H1 (cell line): ENCODE data around the gene ZSCAN22. TPM values are rescaled to one million over a fixed set of nuclear protein-coding genes. Genes with fewer than 3 reads are reported as not detected.

ENCODE experiments used
- CTCF ChIA-PET: fragments of 300-600 bp; sonication (Branson Sonifier 250); formaldehyde crosslinking; loops from one replicate; lab custom pipeline; 2021; ENCODE audit not compliant: partially characterized antibody; lab: Charles Lee
- POLR2A ChIA-PET: fragments of 300-600 bp; sonication (Branson Sonifier 250); formaldehyde crosslinking; loops from one replicate; lab custom pipeline; 2021; ENCODE audit warnings: inconsistent platforms; ENCODE audit not compliant: partially characterized antibody; lab: Charles Lee
- DNase-seq, 2 experiments: peaks; one replicate each; pipeline versions ENCODE4 v3.0.0 to v3.0.0-alpha.2; 2010 to 2022; ENCODE audit warnings: low spot score in 2 of 2, low read depth in 1 of 2, mixed read lengths in 1 of 2
- FAIRE-seq: peaks from 2 replicates; lab custom pipeline; 2011; peaks lifted over from hg19 to GRCh38; lab: Jason Lieb, UNC
- H2AFZ ChIP-seq: 2 replicates; pipeline ENCODE4 v1.8.1; 2012; ENCODE audit warnings: low read length, inconsistent platforms
- H2AK5ac ChIP-seq: 2 replicates; pipeline ENCODE4 v1.6.1; 2013; ENCODE audit warnings: low read depth, low read length
- H2BK120ac ChIP-seq: replicated peaks from 2 replicates; pipeline ENCODE3; 2013; ENCODE audit warnings: low read depth, low read length, inconsistent platforms
- H2BK12ac ChIP-seq: 2 replicates; pipeline ENCODE4 v1.6.1; 2013; ENCODE audit warnings: low read depth, low read length
- H2BK15ac ChIP-seq: 2 replicates; pipeline ENCODE4 v1.6.1; 2013; ENCODE audit warnings: low read length
- H2BK20ac ChIP-seq: 2 replicates; pipeline ENCODE4 v1.6.1; 2013; ENCODE audit warnings: low read length
- H2BK5ac ChIP-seq: 2 replicates; pipeline ENCODE4 v1.6.1; 2013; ENCODE audit warnings: low read depth, low read length
- H3K14ac ChIP-seq: 2 replicates; pipeline ENCODE4 v1.6.1; 2013; ENCODE audit warnings: inconsistent platforms; ENCODE audit not compliant: insufficient read length
- H3K18ac ChIP-seq: 2 replicates; pipeline ENCODE4 v1.6.1; 2013; ENCODE audit warnings: low read length; ENCODE audit errors: extremely low read depth
- H3K23ac ChIP-seq: 2 replicates; pipeline ENCODE4 v1.6.1; 2013; ENCODE audit warnings: inconsistent platforms; ENCODE audit not compliant: insufficient read length
- H3K23me2 ChIP-seq: 2 replicates; pipeline ENCODE4 v1.6.1; 2013; ENCODE audit warnings: low read depth, low read length
- H3K27ac ChIP-seq: 2 replicates; pipeline ENCODE4 v1.6.1; 2011; ENCODE audit warnings: low read depth, low read length, inconsistent platforms
- H3K27me3 ChIP-seq, 4 experiments: replicated peaks in 1 of 4; 1 replicate in 1 of 4; 2 replicates in 3 of 4; pipeline versions ENCODE4 v1.6.1 to v1.8.1; 2011 to 2013; ENCODE audit warnings: low read length in 3 of 4, mild to moderate bottlenecking in 3 of 4, inconsistent platforms in 2 of 4, mixed read lengths in 2 of 4, moderate library complexity in 1 of 4; ENCODE audit not compliant: control insufficient read depth in 3 of 4, insufficient read depth in 3 of 4; ENCODE audit errors: extremely low read depth in 1 of 4
- H3K36me3 ChIP-seq, 4 experiments: 2 replicates each; pipeline versions ENCODE4 v1.6.1 to v1.8.1; 2011 to 2013; ENCODE audit warnings: mild to moderate bottlenecking in 4 of 4, low read length in 3 of 4, moderate library complexity in 2 of 4, control low read depth in 1 of 4, inconsistent platforms in 1 of 4; ENCODE audit not compliant: insufficient read depth in 4 of 4, control insufficient read depth in 2 of 4
- H3K4ac ChIP-seq: replicated peaks from 2 replicates; pipeline ENCODE3; 2013; ENCODE audit warnings: low read length, low read depth, mixed read lengths, inconsistent platforms; ENCODE audit not compliant: insufficient read length
- H3K4me1 ChIP-seq, 4 experiments: replicated peaks in 1 of 4; 1 replicate in 1 of 4; 2 replicates in 3 of 4; pipeline versions ENCODE4 v1.6.1 to v1.8.1; 2011 to 2013; ENCODE audit warnings: low read length in 3 of 4, inconsistent platforms in 2 of 4, mixed read lengths in 1 of 4; ENCODE audit not compliant: insufficient read depth in 4 of 4, control insufficient read depth in 3 of 4
- H3K4me2 ChIP-seq, 2 experiments: 2 replicates each; pipeline versions ENCODE4 v1.6.1 to v1.8.1; 2011 to 2013; ENCODE audit warnings: low read depth in 2 of 2, low read length in 2 of 2, control low read depth in 1 of 2, inconsistent platforms in 1 of 2, mild to moderate bottlenecking in 1 of 2; ENCODE audit not compliant: insufficient read depth in 1 of 2
- H3K4me3 ChIP-seq, 4 experiments: fragments of 200-600, 300-600 bp in 1 of 4; sonication (generic), shearing (Covaris generic), sonication (Bioruptor Twin) in 1 of 4; 2 replicates each; pipeline versions ENCODE4 v1.5.1 to v1.8.1; 2011 to 2016; ENCODE audit warnings: low read length in 4 of 4, low read depth in 3 of 4, control low read depth in 2 of 4, inconsistent platforms in 2 of 4, mild to moderate bottlenecking in 2 of 4, mixed read lengths in 1 of 4, moderate library complexity in 1 of 4; ENCODE audit not compliant: insufficient read depth in 2 of 4; ENCODE audit errors: extremely low read depth in 1 of 4
- H3K56ac ChIP-seq: replicated peaks from 2 replicates; pipeline ENCODE3; 2013; ENCODE audit warnings: low read depth, mild to moderate bottlenecking, mixed read lengths, low read length, inconsistent platforms; ENCODE audit not compliant: insufficient read length
- H3K79me1 ChIP-seq: 2 replicates; pipeline ENCODE4 v1.6.1; 2013; ENCODE audit warnings: low read depth, low read length, control low read depth
- H3K79me2 ChIP-seq, 2 experiments: 2 replicates each; pipeline versions ENCODE4 v1.6.1 to v1.8.1; 2012 to 2013; ENCODE audit warnings: low read length in 2 of 2, mild to moderate bottlenecking in 2 of 2, inconsistent platforms in 1 of 2; ENCODE audit not compliant: insufficient read depth in 2 of 2, control insufficient read depth in 1 of 2
- H3K9ac ChIP-seq, 4 experiments: replicated peaks in 1 of 4; 1 replicate in 1 of 4; 2 replicates in 3 of 4; pipeline versions ENCODE4 v1.6.1 to v1.8.1; 2011 to 2013; ENCODE audit warnings: low read depth in 3 of 4, low read length in 3 of 4, control low read depth in 2 of 4, mild to moderate bottlenecking in 2 of 4, moderate library complexity in 2 of 4, inconsistent platforms in 1 of 4; ENCODE audit errors: extremely low read depth in 1 of 4
- H3K9me3 ChIP-seq, 2 experiments: 2 replicates each; pipeline versions ENCODE4 v1.6.1 to v1.8.1; 2012 to 2013; ENCODE audit warnings: mild to moderate bottlenecking in 2 of 2, moderate library complexity in 2 of 2, control low read depth in 1 of 2, inconsistent platforms in 1 of 2, low read depth in 1 of 2, low read length in 1 of 2, mixed read lengths in 1 of 2; ENCODE audit not compliant: insufficient read depth in 2 of 2
- H4K20me1 ChIP-seq, 2 experiments: replicated peaks in 1 of 2; 2 replicates each; pipeline versions ENCODE3 to v1.8.1; 2011 to 2013; ENCODE audit warnings: inconsistent platforms in 2 of 2, low read length in 2 of 2, mild to moderate bottlenecking in 1 of 2; ENCODE audit not compliant: insufficient read depth in 2 of 2, control insufficient read depth in 1 of 2
- H4K5ac ChIP-seq: 2 replicates; pipeline ENCODE4 v1.6.1; 2013; ENCODE audit warnings: low read length, low read depth, mixed read lengths, inconsistent platforms; ENCODE audit not compliant: insufficient read length
- H4K8ac ChIP-seq: 2 replicates; pipeline ENCODE4 v1.8.0; 2013; ENCODE audit warnings: mild to moderate bottlenecking, moderate library complexity, low read length, inconsistent platforms; ENCODE audit not compliant: insufficient read depth; ENCODE audit errors: extremely low read depth
- H4K91ac ChIP-seq: replicated peaks from 2 replicates; pipeline ENCODE3; 2013; ENCODE audit warnings: low read length, mixed read lengths, inconsistent platforms; ENCODE audit not compliant: insufficient read length
- E2F6 ChIP-seq: IDR thresholded peaks from 2 replicates; pipeline ENCODE4 v1.6.1; 2012; ENCODE audit warnings: inconsistent platforms
- HDAC6 ChIP-seq: IDR thresholded peaks from one replicate; pipeline ENCODE4 v1.7.1; 2012; ENCODE audit warnings: low read depth, mild to moderate bottlenecking, inconsistent platforms, low read length, moderate library complexity
- KDM5A ChIP-seq: fragments of 200-600 bp; IDR thresholded peaks from 2 replicates; pipeline ENCODE4 v1.7.1; 2012; ENCODE audit warnings: mild to moderate bottlenecking, low read length, inconsistent platforms, mixed read lengths
- MAFK ChIP-seq: IDR thresholded peaks from 2 replicates; pipeline ENCODE4 v1.6.1; 2012; ENCODE audit warnings: low read depth, mild to moderate bottlenecking, improper control_type of control experiment, low read length
- PHF8 ChIP-seq: fragments of 200-600 bp; sonication (generic); conservative IDR thresholded peaks from 2 replicates; pipeline ENCODE4 v1.7.1; 2012; ENCODE audit warnings: low read depth, mild to moderate bottlenecking, inconsistent platforms, low read length, moderate library complexity
- POU5F1 ChIP-seq: IDR thresholded peaks from 2 replicates; pipeline ENCODE4 v1.6.1; 2011; ENCODE audit warnings: low read depth, mild to moderate bottlenecking, low read length, moderate library complexity
- RAD21 ChIP-seq, 2 experiments: IDR thresholded peaks in 1 of 2; conservative IDR thresholded peaks in 1 of 2; 2 replicates each; pipeline ENCODE4 v1.6.1; 2011; ENCODE audit warnings: low read depth in 2 of 2, low read length in 2 of 2, improper control_type of control experiment in 1 of 2, inconsistent platforms in 1 of 2, mild to moderate bottlenecking in 1 of 2, moderate library complexity in 1 of 2
- RXRA ChIP-seq: IDR thresholded peaks from 2 replicates; pipeline ENCODE4 v1.6.1; 2011; ENCODE audit warnings: low read depth, mild to moderate bottlenecking, low read length, moderate library complexity; ENCODE audit not compliant: insufficient read depth
- TAF7 ChIP-seq: optimal IDR thresholded peaks from 2 replicates; pipeline ENCODE3; 2011; ENCODE audit warnings: low read depth, mild to moderate bottlenecking, inconsistent platforms, low read length, moderate library complexity, borderline replicate concordance
- TEAD4 ChIP-seq: IDR thresholded peaks from 2 replicates; pipeline ENCODE4 v1.6.1; 2012; ENCODE audit warnings: low read depth, low read length, inconsistent platforms, mixed read lengths
- YY1 ChIP-seq: IDR thresholded peaks from 2 replicates; pipeline ENCODE4 v1.6.1; 2011; ENCODE audit warnings: low read depth, mild to moderate bottlenecking, low read length
- WGBS, 2 experiments: shearing (Covaris generic) in 1 of 2; methylation state at CpG; one replicate each; pipeline versions ENCODE4 v1.1.6 to v1.1.7; 2013 to 2015; ENCODE audit warnings: low lambda C conversion rate in 2 of 2, mixed read lengths in 2 of 2, inconsistent platforms in 1 of 2, low coverage in 1 of 2, missing lambda C conversion rate in 1 of 2; ENCODE audit not compliant: insufficient replicate concordance in 2 of 2, insufficient coverage in 1 of 2, insufficient read length in 1 of 2; ENCODE audit errors: extremely low coverage in 1 of 2, missing lambda C conversion rate in 1 of 2; 5-methylcytosine and 5-hydroxymethylcytosine counted together
- polyA plus RNA-seq, 7 experiments: library from polyadenylated mRNA; depleted of rRNA in 3 of 7; stranded (reverse) in 5 of 7; unstranded in 2 of 7; fragments of >200 nt in 5 of 7; fragments of 200-250 nt in 2 of 7; gene quantifications; 1 replicate in 5 of 7; 2 replicates in 1 of 7; 4 replicates in 1 of 7; pipeline versions ENCODE4 v1.2.1 to v1.2.3, GENCODE V29; 2011 to 2013; ENCODE audit warnings: missing spikeins in 2 of 7, mixed read lengths in 2 of 7
- total RNA-seq: library from RNA; stranded (reverse); fragmentation: NEBNext Ultra II Directional; extraction: Animal tissue kit (Norgen Biotek cat#: 25700); gene quantifications from 2 replicates; pipeline ENCODE4 v1.2.1, GENCODE V29; 2021

ZSCAN22 gene
- total and polyA plus RNA-seq, 2 of the 8 experiments (the other 6 are each of a cell fraction or from before 2014, with no cell fraction given) = 3.2 to 3.3 TPM

GRCh38 chr19:58352760-58353671, 26.2 kb downstream of the ZSCAN22 start, which contains the start of gene A1BG:
A1BG (minus strand) TSS chr19:58353492; CDS start chr19:58353437, 55 bp downstream.
- Histone ChIP-seq H3K4me1 (peaks cover 0 to 6% (median 0%) of the 10 kb centered on the region in 4 experiments; a peak in 1 of 7 replicates), H3K4me3 (no peak within 1 kb of the TSS), H3K4me2 (no peak within 1 kb of the TSS), H2BK12ac (no peak within 1 kb of the TSS), H4K91ac (no peak within 1 kb of the TSS), H2BK5ac (no peak within 1 kb of the TSS), H4K20me1 (peaks cover 0 to 3% of the 10 kb centered on the region in 2 experiments), H3K27me3 (no peaks in the 10 kb centered on the region), H3K9me3 (no peaks in the 10 kb centered on the region), H3K4ac (no peak within 1 kb of the TSS), H3K79me1 (no peaks in the 10 kb centered on the region), H3K56ac (no peak within 1 kb of the TSS), H3K18ac (no peak within 1 kb of the TSS), H2BK20ac (no peak within 1 kb of the TSS), H2BK15ac (no peak within 1 kb of the TSS), H3K23ac (no peak within 1 kb of the TSS), H3K79me2 (no peaks in the 10 kb centered on the region), H3K14ac (no peak within 1 kb of the TSS), H3K9ac (no peak within 1 kb of the TSS), H4K5ac (no peak within 1 kb of the TSS), H3K27ac (no peak within 1 kb of the TSS), H3K36me3 (no peaks in the 10 kb centered on the region), H2AK5ac (no peak within 1 kb of the TSS), H3K23me2 (no peaks in the 10 kb centered on the region), H4K8ac (0 out of 2 replicates have a peak within 1 kb of the TSS, but pooled peaks have one; percentile 16), H2BK120ac (no peak within 1 kb of the TSS), H2AFZ (no peak within 1 kb of the TSS)
- CTCF ChIA-PET = interaction anchor here (0.8 to 2.9 kb wide), 4 partner anchors 14 to 161 kb away, joined by 3 to 14 read pairs (median 6); no protein-coding TSS in a partner anchor
- DNase-seq = no peak
- FAIRE-seq = no peak
- POLR2A ChIA-PET = interaction anchor here (2.5 to 11.4 kb wide), 2 partner anchors 9 to 42 kb away, joined by 9 to 102 read pairs; partner anchors contain the start of genes RNF225 and ZNF497
- WGBS, 2 experiments = 92% methylated on average over 24 of the region's 26 CpGs; no CpG with 5 or more reads in 1 of the 2 experiments
- no peak for TF ChIP-seq MAFK
- no peak for TF ChIP-seq E2F6
- TF ChIP-seq POU5F1 = no peak
- TF ChIP-seq KDM5A = no peak
- TF ChIP-seq YY1 = no peak
- no peak for TF ChIP-seq TAF7
- no peak for TF ChIP-seq RXRA
- TF ChIP-seq PHF8 = no peak
- no peak for TF ChIP-seq RAD21 (IDR thresholded peaks at IDR 0.05 in 1 of 2, conservative IDR thresholded peaks at IDR 0.05 in 1 of 2; ENCODE audit: low read depth in 2 of 2, low read length in 2 of 2)
- TF ChIP-seq TEAD4 = no peak
- TF ChIP-seq HDAC6 = no peak
